ENCODE results near the gene NPTX2.
A peak's percentile ranks its signal among the peaks of the same experiment; 100 is the strongest.

NPTX2 gene

GRCh38 chr7:98603399-98603788, 13.7 kb upstream of the NPTX2 start:
- no peak overlapping the region for H3K27ac ChIP-seq
- H3K27me3 ChIP-seq (ENCODE audit: insufficient read depth, low read depth, severe bottlenecking), result no peaks in the 10 kb centered on the region
- DNase-seq, result no peak
- no peak overlapping the region for H3K4me3 ChIP-seq (ENCODE audit: low read depth, low read length)
- TF ChIP-seq, protein P1, sequence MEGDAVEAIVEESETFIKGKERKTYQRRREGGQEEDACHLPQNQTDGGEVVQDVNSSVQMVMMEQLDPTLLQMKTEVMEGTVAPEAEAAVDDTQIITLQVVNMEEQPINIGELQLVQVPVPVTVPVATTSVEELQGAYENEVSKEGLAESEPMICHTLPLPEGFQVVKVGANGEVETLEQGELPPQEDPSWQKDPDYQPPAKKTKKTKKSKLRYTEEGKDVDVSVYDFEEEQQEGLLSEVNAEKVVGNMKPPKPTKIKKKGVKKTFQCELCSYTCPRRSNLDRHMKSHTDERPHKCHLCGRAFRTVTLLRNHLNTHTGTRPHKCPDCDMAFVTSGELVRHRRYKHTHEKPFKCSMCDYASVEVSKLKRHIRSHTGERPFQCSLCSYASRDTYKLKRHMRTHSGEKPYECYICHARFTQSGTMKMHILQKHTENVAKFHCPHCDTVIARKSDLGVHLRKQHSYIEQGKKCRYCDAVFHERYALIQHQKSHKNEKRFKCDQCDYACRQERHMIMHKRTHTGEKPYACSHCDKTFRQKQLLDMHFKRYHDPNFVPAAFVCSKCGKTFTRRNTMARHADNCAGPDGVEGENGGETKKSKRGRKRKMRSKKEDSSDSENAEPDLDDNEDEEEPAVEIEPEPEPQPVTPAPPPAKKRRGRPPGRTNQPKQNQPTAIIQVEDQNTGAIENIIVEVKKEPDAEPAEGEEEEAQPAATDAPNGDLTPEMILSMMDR (IDR thresholded peaks at IDR 0.05; ENCODE audit: low read depth, low read length), result no peak
- peaks cover 4% of the 10 kb centered on the region for H3K9me3 ChIP-seq (ENCODE audit: severe bottlenecking)
- no peaks in the 10 kb centered on the region for H3K36me3 ChIP-seq

DNA sequence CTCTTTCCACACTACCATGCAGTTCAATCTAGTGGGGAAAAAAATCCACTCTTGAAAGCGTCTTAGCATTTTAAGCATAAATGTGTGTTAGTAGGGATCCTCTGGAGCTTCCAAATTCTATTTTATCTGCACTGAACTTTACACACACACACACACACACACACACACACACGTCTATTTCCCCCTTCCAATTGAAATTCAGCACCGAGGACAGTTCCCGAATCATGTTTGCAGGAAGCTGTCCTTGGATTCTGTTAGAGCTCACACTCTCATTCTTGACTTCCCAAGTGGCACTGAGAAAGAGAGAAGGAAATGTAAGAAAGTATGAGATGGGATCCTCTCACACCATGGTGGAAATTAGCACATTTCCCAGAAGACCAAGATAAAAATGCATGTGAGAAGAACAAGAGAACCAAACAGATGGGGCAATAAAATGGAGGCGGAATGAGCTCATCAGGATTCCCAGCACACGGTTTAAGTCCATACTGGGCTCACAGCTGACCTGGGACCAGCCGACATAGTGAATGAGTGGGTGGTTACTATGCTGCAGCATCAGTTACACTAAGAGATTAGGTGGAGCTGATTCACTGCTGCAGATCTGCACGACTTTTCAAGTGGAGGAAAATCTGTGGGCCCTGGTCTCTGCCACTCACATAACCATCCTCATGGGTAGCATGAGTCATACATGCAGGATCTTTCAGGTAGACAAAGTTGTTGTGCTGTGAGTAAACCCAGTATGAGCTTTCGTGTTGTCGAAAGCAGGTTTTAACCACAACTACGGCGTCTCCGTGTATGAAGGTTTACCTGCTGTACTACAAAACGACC, 3.3 kb upstream of the NPTX2 start:
- Histone ChIP-seq H3K4me3 (ENCODE audit: low read depth, low read length) (no peak overlapping the region), H3K27me3 (ENCODE audit: insufficient read depth, low read depth, severe bottlenecking) (no peaks in the 10 kb centered on the region), H3K27ac (no peak overlapping the region; the same call in 1 of the 2 replicates), H3K36me3 (no peaks in the 10 kb centered on the region; the same call in 1 of the 2 replicates), H3K9me3 (ENCODE audit: severe bottlenecking) (no peaks in the 10 kb centered on the region)
- DNase-seq, result peak; percentile 60
- TF ChIP-seq, protein P1 (IDR thresholded peaks at IDR 0.05; ENCODE audit: low read depth, low read length), result no peak

DNA sequence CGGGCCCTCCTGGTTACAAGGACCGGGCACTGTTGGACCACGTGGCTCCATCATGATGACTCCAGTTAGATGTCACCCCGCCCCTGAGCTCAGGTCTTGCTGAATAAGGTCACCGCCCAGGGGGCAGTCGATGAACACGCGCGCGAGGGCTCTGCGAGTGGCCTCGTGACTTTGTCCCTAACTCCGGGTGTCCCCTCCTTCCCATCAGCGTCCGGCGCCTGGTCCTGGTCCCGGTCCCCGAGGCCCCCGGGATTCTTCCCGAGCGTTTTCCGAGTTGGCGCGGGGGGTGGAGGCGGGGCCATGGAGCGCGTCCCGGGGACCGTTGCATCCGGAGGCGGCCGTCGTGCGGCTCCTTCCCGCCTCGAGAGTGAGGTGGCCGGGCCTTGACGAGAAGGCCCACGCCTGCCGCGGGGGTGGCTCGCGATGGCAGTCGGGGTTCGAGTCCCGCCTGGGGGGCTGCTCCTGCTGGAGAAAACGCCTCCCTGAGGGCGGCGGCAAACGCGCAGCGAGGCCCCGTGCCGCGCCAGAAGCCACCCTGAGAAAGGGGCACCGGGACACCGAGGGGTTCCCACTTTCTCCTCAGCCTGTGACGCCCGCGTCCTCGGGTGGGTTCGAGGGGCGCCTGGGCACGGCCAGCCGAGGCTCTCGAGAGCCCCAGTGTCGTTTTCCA, 569 bp upstream of the NPTX2 start:
- DNase-seq, result no peak
- Histone ChIP-seq H3K27ac (no peak overlapping the region; the same call in 1 of the 2 replicates), H3K36me3 (peaks cover 19% of the 10 kb centered on the region), H3K4me3 (ENCODE audit: low read depth, low read length) (no peak overlapping the region), H3K27me3 (ENCODE audit: insufficient read depth, low read depth, severe bottlenecking) (no peaks in the 10 kb centered on the region), H3K9me3 (ENCODE audit: severe bottlenecking) (no peaks in the 10 kb centered on the region)
- TF ChIP-seq, protein P1 (IDR thresholded peaks at IDR 0.05; ENCODE audit: low read depth, low read length), result no peak

DNA sequence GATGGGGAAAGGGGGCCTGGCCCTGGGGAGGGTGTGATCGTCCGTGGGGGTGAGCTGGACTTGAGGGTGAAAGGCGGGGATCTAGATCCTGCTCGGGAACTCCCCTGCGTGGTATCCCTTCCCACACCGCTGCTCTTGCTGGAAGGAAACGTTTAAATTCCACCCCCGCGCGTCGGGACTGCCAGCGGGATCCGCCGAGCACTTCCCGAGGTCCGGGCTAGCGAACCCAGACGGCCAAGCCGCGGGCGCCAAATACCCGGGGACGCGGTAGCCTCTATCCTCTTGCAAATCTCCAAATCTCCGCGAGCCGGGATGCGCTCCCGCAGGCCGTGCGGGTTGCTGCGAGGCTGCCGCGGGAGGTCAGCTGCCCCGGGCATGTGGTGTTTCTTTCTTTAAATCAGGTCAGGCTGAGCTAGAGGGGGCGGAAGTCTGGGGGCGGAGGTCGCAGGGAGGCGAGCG, 904 bp downstream of the NPTX2 start:
- TF ChIP-seq, protein P1 (IDR thresholded peaks at IDR 0.05; ENCODE audit: low read depth, low read length), result no peak
- Histone ChIP-seq H3K27ac (peak overlapping the region; percentile 59), H3K27me3 (ENCODE audit: insufficient read depth, low read depth, severe bottlenecking) (no peaks in the 10 kb centered on the region), H3K4me3 (ENCODE audit: low read depth, low read length) (peak overlapping the region; percentile 90), H3K36me3 (peaks cover 24% of the 10 kb centered on the region), H3K9me3 (ENCODE audit: severe bottlenecking) (no peaks in the 10 kb centered on the region)
- peak; percentile 40 for DNase-seq

DNA sequence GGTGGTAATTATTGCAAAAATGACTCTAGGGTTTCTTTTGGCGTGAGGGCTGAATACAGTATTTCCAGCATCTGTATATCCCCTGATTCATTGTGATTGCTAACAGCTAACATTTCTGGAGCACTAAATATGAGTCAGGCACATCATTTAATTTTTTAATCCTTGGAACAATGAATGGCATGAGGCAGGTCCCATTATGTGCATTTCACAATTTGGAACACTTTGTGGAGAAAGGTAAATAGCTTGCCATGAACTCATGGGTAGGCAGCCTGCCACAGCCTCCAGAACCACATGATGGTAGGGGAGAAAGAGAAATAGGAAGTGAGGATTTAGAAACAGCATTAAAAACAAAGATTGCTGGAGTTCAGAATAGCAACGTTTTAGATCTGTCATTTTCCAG, 1.7 kb downstream of the NPTX2 start:
- no peak overlapping the region for H3K27ac ChIP-seq
- peak overlapping the region; percentile 90 for H3K4me3 ChIP-seq (ENCODE audit: low read depth, low read length)
- TF ChIP-seq, protein P1 (IDR thresholded peaks at IDR 0.05; ENCODE audit: low read depth, low read length), result no peak
- peaks cover 31% of the 10 kb centered on the region for H3K36me3 ChIP-seq
- H3K27me3 ChIP-seq (ENCODE audit: insufficient read depth, low read depth, severe bottlenecking), result no peaks in the 10 kb centered on the region
- DNase-seq, result no peak
- H3K9me3 ChIP-seq (ENCODE audit: severe bottlenecking), result no peaks in the 10 kb centered on the region
